ENCODE data around the gene CD274. TPM values are rescaled to one million over a fixed set of nuclear protein-coding genes. Genes with fewer than 3 reads are reported as not detected.

CD274 gene
- total RNA-seq, 1 experiment from 2014 or later = 0.42 TPM

DNA sequence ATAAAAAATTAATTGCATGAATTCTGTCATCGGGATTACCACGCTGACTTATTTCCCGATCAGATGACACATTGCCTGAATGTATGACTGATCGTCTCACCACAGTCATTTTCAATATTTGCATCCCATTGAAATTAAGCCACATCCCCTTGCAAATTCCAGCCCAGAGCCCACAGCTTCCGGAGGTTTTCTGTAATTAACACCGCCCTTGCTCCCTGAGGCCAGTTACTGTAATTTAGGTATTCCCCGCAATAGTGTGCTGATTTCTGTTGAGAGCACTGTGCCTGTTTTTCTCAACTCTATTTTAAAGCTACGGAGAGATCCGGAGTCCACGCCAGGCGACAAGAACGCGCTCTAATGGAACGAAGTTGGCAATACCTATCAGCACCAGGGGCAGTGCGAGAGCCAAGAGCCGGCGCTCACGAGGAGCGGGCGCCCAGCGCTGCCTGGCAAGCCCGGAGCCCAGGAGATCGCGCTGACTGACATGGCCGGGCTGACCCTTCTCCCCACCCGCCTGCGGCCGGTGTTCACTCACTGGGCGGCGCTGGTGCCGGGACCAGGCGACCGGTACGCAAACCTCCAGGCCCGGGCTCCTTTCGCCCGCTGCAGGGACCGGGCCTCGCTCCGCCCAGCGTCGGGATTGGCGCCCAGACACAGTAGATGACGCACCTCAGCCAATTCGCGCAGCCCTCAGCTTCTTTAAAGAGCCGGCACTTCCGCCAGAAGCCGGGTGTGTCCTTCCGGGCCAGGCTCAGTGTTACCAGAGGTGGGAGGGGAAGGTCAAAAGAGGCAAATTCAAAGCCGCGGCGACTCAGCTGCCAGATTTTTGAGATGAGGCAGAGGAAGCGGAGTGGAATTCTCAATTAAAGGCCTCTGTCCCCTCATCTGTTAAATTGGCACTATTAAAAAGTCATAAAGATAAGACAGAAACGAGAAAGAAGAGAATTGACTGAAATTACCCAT, 12.8 kb upstream of the CD274 start, which contains the start of gene PLGRKT (continued):
- TF ChIP-seq, protein P1, sequence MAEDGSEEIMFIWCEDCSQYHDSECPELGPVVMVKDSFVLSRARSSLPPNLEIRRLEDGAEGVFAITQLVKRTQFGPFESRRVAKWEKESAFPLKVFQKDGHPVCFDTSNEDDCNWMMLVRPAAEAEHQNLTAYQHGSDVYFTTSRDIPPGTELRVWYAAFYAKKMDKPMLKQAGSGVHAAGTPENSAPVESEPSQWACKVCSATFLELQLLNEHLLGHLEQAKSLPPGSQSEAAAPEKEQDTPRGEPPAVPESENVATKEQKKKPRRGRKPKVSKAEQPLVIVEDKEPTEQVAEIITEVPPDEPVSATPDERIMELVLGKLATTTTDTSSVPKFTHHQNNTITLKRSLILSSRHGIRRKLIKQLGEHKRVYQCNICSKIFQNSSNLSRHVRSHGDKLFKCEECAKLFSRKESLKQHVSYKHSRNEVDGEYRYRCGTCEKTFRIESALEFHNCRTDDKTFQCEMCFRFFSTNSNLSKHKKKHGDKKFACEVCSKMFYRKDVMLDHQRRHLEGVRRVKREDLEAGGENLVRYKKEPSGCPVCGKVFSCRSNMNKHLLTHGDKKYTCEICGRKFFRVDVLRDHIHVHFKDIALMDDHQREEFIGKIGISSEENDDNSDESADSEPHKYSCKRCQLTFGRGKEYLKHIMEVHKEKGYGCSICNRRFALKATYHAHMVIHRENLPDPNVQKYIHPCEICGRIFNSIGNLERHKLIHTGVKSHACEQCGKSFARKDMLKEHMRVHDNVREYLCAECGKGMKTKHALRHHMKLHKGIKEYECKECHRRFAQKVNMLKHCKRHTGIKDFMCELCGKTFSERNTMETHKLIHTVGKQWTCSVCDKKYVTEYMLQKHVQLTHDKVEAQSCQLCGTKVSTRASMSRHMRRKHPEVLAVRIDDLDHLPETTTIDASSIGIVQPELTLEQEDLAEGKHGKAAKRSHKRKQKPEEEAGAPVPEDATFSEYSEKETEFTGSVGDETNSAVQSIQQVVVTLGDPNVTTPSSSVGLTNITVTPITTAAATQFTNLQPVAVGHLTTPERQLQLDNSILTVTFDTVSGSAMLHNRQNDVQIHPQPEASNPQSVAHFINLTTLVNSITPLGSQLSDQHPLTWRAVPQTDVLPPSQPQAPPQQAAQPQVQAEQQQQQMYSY (CRISPR knock-in tag; IDR thresholded peaks at IDR 0.05) = peak; percentile 80
- TF ChIP-seq NR1H2 (CRISPR knock-in tag; IDR thresholded peaks at IDR 0.05) (no peak), CBFB (CRISPR knock-in tag; IDR thresholded peaks at IDR 0.05; ENCODE audit: low read depth) (no peak), TP53 (CRISPR knock-in tag; IDR thresholded peaks at IDR 0.05) (no peak), ZNF317 (CRISPR knock-in tag; IDR thresholded peaks at IDR 0.05; ENCODE audit: borderline replicate concordance, low read depth) (0 out of 2 replicates have a peak, but pooled peaks have one; percentile 19), SMAD3 (CRISPR knock-in tag; IDR thresholded peaks at IDR 0.05; ENCODE audit: borderline replicate concordance) (no peak), ETV6 (CRISPR knock-in tag; IDR thresholded peaks at IDR 0.05) (peak; percentile 86), IRF2 (CRISPR knock-in tag; IDR thresholded peaks at IDR 0.05; ENCODE audit: borderline replicate concordance, low read depth) (no peak), JAZF1 (CRISPR knock-in tag; IDR thresholded peaks at IDR 0.05) (no peak), MYBL2 (CRISPR knock-in tag; IDR thresholded peaks at IDR 0.05) (peak; percentile 84; the same call in 1 of the 2 replicates), EMX1 (CRISPR knock-in tag; IDR thresholded peaks at IDR 0.05) (no peak)
- TF ChIP-seq, protein P2, sequence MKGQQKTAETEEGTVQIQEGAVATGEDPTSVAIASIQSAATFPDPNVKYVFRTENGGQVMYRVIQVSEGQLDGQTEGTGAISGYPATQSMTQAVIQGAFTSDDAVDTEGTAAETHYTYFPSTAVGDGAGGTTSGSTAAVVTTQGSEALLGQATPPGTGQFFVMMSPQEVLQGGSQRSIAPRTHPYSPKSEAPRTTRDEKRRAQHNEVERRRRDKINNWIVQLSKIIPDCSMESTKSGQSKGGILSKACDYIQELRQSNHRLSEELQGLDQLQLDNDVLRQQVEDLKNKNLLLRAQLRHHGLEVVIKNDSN (CRISPR knock-in tag; IDR thresholded peaks at IDR 0.05) = no peak
- TF ChIP-seq, protein P3, sequence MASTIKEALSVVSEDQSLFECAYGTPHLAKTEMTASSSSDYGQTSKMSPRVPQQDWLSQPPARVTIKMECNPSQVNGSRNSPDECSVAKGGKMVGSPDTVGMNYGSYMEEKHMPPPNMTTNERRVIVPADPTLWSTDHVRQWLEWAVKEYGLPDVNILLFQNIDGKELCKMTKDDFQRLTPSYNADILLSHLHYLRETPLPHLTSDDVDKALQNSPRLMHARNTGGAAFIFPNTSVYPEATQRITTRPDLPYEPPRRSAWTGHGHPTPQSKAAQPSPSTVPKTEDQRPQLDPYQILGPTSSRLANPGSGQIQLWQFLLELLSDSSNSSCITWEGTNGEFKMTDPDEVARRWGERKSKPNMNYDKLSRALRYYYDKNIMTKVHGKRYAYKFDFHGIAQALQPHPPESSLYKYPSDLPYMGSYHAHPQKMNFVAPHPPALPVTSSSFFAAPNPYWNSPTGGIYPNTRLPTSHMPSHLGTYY (CRISPR knock-in tag; IDR thresholded peaks at IDR 0.05) = no peak
- TF ChIP-seq, protein P4, sequence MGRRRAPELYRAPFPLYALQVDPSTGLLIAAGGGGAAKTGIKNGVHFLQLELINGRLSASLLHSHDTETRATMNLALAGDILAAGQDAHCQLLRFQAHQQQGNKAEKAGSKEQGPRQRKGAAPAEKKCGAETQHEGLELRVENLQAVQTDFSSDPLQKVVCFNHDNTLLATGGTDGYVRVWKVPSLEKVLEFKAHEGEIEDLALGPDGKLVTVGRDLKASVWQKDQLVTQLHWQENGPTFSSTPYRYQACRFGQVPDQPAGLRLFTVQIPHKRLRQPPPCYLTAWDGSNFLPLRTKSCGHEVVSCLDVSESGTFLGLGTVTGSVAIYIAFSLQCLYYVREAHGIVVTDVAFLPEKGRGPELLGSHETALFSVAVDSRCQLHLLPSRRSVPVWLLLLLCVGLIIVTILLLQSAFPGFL (CRISPR knock-in tag; IDR thresholded peaks at IDR 0.05; ENCODE audit: borderline replicate concordance) = no peak
- TF ChIP-seq, protein P5, sequence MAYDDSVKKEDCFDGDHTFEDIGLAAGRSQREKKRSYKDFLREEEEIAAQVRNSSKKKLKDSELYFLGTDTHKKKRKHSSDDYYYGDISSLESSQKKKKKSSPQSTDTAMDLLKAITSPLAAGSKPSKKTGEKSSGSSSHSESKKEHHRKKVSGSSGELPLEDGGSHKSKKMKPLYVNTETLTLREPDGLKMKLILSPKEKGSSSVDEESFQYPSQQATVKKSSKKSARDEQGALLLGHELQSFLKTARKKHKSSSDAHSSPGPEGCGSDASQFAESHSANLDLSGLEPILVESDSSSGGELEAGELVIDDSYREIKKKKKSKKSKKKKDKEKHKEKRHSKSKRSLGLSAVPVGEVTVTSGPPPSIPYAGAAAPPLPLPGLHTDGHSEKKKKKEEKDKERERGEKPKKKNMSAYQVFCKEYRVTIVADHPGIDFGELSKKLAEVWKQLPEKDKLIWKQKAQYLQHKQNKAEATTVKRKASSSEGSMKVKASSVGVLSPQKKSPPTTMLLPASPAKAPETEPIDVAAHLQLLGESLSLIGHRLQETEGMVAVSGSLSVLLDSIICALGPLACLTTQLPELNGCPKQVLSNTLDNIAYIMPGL (CRISPR knock-in tag; IDR thresholded peaks at IDR 0.05) = peak; percentile 63; the same call in 1 of the 2 replicates
- TF ChIP-seq, protein P6, sequence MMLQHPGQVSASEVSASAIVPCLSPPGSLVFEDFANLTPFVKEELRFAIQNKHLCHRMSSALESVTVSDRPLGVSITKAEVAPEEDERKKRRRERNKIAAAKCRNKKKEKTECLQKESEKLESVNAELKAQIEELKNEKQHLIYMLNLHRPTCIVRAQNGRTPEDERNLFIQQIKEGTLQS (CRISPR knock-in tag; conservative IDR thresholded peaks at IDR 0.05) = no peak
- TF ChIP-seq, protein P7, sequence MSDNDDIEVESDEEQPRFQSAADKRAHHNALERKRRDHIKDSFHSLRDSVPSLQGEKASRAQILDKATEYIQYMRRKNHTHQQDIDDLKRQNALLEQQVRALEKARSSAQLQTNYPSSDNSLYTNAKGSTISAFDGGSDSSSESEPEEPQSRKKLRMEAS (CRISPR knock-in tag; IDR thresholded peaks at IDR 0.05) = peak; percentile 73; the same call in 1 of the 2 replicates
- TF ChIP-seq, protein P8, sequence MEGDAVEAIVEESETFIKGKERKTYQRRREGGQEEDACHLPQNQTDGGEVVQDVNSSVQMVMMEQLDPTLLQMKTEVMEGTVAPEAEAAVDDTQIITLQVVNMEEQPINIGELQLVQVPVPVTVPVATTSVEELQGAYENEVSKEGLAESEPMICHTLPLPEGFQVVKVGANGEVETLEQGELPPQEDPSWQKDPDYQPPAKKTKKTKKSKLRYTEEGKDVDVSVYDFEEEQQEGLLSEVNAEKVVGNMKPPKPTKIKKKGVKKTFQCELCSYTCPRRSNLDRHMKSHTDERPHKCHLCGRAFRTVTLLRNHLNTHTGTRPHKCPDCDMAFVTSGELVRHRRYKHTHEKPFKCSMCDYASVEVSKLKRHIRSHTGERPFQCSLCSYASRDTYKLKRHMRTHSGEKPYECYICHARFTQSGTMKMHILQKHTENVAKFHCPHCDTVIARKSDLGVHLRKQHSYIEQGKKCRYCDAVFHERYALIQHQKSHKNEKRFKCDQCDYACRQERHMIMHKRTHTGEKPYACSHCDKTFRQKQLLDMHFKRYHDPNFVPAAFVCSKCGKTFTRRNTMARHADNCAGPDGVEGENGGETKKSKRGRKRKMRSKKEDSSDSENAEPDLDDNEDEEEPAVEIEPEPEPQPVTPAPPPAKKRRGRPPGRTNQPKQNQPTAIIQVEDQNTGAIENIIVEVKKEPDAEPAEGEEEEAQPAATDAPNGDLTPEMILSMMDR (IDR thresholded peaks at IDR 0.05) = no peak
- TF ChIP-seq, protein P9, sequence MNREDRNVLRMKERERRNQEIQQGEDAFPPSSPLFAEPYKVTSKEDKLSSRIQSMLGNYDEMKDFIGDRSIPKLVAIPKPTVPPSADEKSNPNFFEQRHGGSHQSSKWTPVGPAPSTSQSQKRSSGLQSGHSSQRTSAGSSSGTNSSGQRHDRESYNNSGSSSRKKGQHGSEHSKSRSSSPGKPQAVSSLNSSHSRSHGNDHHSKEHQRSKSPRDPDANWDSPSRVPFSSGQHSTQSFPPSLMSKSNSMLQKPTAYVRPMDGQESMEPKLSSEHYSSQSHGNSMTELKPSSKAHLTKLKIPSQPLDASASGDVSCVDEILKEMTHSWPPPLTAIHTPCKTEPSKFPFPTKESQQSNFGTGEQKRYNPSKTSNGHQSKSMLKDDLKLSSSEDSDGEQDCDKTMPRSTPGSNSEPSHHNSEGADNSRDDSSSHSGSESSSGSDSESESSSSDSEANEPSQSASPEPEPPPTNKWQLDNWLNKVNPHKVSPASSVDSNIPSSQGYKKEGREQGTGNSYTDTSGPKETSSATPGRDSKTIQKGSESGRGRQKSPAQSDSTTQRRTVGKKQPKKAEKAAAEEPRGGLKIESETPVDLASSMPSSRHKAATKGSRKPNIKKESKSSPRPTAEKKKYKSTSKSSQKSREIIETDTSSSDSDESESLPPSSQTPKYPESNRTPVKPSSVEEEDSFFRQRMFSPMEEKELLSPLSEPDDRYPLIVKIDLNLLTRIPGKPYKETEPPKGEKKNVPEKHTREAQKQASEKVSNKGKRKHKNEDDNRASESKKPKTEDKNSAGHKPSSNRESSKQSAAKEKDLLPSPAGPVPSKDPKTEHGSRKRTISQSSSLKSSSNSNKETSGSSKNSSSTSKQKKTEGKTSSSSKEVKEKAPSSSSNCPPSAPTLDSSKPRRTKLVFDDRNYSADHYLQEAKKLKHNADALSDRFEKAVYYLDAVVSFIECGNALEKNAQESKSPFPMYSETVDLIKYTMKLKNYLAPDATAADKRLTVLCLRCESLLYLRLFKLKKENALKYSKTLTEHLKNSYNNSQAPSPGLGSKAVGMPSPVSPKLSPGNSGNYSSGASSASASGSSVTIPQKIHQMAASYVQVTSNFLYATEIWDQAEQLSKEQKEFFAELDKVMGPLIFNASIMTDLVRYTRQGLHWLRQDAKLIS (CRISPR knock-in tag; IDR thresholded peaks at IDR 0.05; ENCODE audit: borderline replicate concordance) = peak; percentile 79; the same call in 1 of the 2 replicates
- TF ChIP-seq, protein P10, sequence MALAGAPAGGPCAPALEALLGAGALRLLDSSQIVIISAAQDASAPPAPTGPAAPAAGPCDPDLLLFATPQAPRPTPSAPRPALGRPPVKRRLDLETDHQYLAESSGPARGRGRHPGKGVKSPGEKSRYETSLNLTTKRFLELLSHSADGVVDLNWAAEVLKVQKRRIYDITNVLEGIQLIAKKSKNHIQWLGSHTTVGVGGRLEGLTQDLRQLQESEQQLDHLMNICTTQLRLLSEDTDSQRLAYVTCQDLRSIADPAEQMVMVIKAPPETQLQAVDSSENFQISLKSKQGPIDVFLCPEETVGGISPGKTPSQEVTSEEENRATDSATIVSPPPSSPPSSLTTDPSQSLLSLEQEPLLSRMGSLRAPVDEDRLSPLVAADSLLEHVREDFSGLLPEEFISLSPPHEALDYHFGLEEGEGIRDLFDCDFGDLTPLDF (CRISPR knock-in tag; IDR thresholded peaks at IDR 0.05) = no peak

Measured in WTC11 (cell line).